WTC11 (cell line): Measurements from ENCODE around the gene DAPK3. TPM values are rescaled to one million over a fixed set of nuclear protein-coding genes. Genes with fewer than 3 reads are reported as not detected.

ENCODE experiments used
- ESRRA ChIP-seq: sonication (generic); formaldehyde crosslinking; IDR thresholded peaks from 2 replicates; pipeline ENCODE4 v1.8.1; 2022; ENCODE audit warnings: mild to moderate bottlenecking, missing genetic modification reagents, borderline replicate concordance
- FOXK1 ChIP-seq: sonication (generic); formaldehyde crosslinking; IDR thresholded peaks from 2 replicates; pipeline ENCODE4 v1.8.0; 2022; ENCODE audit warnings: mild to moderate bottlenecking, moderate library complexity, missing genetic modification reagents
- GRHL2 ChIP-seq: fragments of 250-450 bp; sonication (Bioruptor Pico); IDR thresholded peaks from 2 replicates; pipeline ENCODE4 v1.8.0; 2022; ENCODE audit warnings: mild to moderate bottlenecking, moderate library complexity; ENCODE audit not compliant: insufficient replicate concordance, severe bottlenecking
- MXD4 ChIP-seq: fragments of 250-450 bp; sonication (Bioruptor Pico); IDR thresholded peaks from 2 replicates; pipeline ENCODE4 v1.8.0; 2021; ENCODE audit warnings: mild to moderate bottlenecking, moderate library complexity, borderline replicate concordance
- NFYB ChIP-seq: sonication (generic); formaldehyde crosslinking; conservative IDR thresholded peaks from 2 replicates; pipeline ENCODE4 v1.8.0; 2022; ENCODE audit warnings: low read depth, missing genetic modification reagents
- NR1H2 ChIP-seq: sonication (generic); formaldehyde crosslinking; IDR thresholded peaks from 2 replicates; pipeline ENCODE4 v1.9.0; 2021; ENCODE audit warnings: mild to moderate bottlenecking, moderate library complexity, missing genetic modification reagents
- OVOL2 ChIP-seq: fragments of 250-450 bp; sonication (Bioruptor Pico); IDR thresholded peaks from 2 replicates; pipeline ENCODE4 v1.9.0; 2021; ENCODE audit warnings: mild to moderate bottlenecking, borderline replicate concordance
- PRRX2 ChIP-seq: fragments of 250-450 bp; sonication (Bioruptor Pico); IDR thresholded peaks from 2 replicates; pipeline ENCODE4 v1.8.0; 2021; ENCODE audit warnings: mild to moderate bottlenecking
- RELA ChIP-seq: sonication (generic); formaldehyde crosslinking; IDR thresholded peaks from 2 replicates; pipeline ENCODE4 v1.8.1; 2022; ENCODE audit warnings: missing genetic modification reagents, mild to moderate bottlenecking, borderline replicate concordance
- SMAD4 ChIP-seq: sonication (generic); formaldehyde crosslinking; IDR thresholded peaks from 2 replicates; pipeline ENCODE4 v1.8.0; 2022; ENCODE audit warnings: mild to moderate bottlenecking, missing genetic modification reagents
- SP1 ChIP-seq: sonication (generic); formaldehyde crosslinking; conservative IDR thresholded peaks from 2 replicates; pipeline ENCODE4 v1.8.1; 2022; ENCODE audit warnings: missing genetic modification reagents
- TEAD4 ChIP-seq: sonication (generic); formaldehyde crosslinking; IDR thresholded peaks from 2 replicates; pipeline ENCODE4 v1.8.0; 2022; ENCODE audit warnings: mild to moderate bottlenecking, missing genetic modification reagents
- ZNF138 ChIP-seq: sonication (generic); formaldehyde crosslinking; conservative IDR thresholded peaks from 2 replicates; pipeline ENCODE4 v1.8.1; 2022; ENCODE audit warnings: mild to moderate bottlenecking, moderate library complexity, missing genetic modification reagents
- total RNA-seq: library from RNA; stranded (reverse); gene quantifications from 3 replicates; pipeline ENCODE4 v1.2.3, GENCODE V29; 2021
- TF ChIP-seq, protein P1 (sequence below): fragments of 250-450 bp; sonication (Bioruptor Pico); IDR thresholded peaks from 2 replicates; pipeline ENCODE4 v1.8.0; 2021; ENCODE audit warnings: mild to moderate bottlenecking
- TF ChIP-seq, protein P2 (sequence below): sonication (generic); formaldehyde crosslinking; IDR thresholded peaks from 2 replicates; pipeline ENCODE4 v1.8.0; 2022; ENCODE audit warnings: mild to moderate bottlenecking, missing genetic modification reagents
- TF ChIP-seq, protein P3 (sequence below): sonication (generic); formaldehyde crosslinking; conservative IDR thresholded peaks from 2 replicates; pipeline ENCODE4 v1.8.1; 2023; ENCODE audit warnings: mild to moderate bottlenecking, low read depth, missing genetic modification reagents, moderate library complexity
- TF ChIP-seq, protein P4 (sequence below): sonication (generic); formaldehyde crosslinking; IDR thresholded peaks from 2 replicates; pipeline ENCODE4 v1.8.0; 2022; ENCODE audit warnings: mild to moderate bottlenecking, missing genetic modification reagents
- TF ChIP-seq, protein P5 (sequence below): sonication (generic); formaldehyde crosslinking; IDR thresholded peaks from 2 replicates; pipeline ENCODE4 v1.8.1; 2022; ENCODE audit warnings: mild to moderate bottlenecking, moderate library complexity, missing genetic modification reagents
- TF ChIP-seq, protein P6 (sequence below): sonication (generic); formaldehyde crosslinking; IDR thresholded peaks from 2 replicates; pipeline ENCODE4 v1.8.0; 2022; ENCODE audit warnings: mild to moderate bottlenecking, missing genetic modification reagents
- TF ChIP-seq, protein P7 (sequence below): sonication (generic); formaldehyde crosslinking; IDR thresholded peaks from 2 replicates; pipeline ENCODE4 v1.8.0; 2023; ENCODE audit warnings: mild to moderate bottlenecking, missing genetic modification reagents
- TF ChIP-seq, protein P8 (sequence below): sonication (generic); formaldehyde crosslinking; IDR thresholded peaks from 2 replicates; pipeline ENCODE4 v1.8.1; 2023; ENCODE audit warnings: mild to moderate bottlenecking, missing genetic modification reagents

Gene DAPK3
- total RNA-seq, 1 experiment from 2014 or later: 73.5 TPM

DNA sequence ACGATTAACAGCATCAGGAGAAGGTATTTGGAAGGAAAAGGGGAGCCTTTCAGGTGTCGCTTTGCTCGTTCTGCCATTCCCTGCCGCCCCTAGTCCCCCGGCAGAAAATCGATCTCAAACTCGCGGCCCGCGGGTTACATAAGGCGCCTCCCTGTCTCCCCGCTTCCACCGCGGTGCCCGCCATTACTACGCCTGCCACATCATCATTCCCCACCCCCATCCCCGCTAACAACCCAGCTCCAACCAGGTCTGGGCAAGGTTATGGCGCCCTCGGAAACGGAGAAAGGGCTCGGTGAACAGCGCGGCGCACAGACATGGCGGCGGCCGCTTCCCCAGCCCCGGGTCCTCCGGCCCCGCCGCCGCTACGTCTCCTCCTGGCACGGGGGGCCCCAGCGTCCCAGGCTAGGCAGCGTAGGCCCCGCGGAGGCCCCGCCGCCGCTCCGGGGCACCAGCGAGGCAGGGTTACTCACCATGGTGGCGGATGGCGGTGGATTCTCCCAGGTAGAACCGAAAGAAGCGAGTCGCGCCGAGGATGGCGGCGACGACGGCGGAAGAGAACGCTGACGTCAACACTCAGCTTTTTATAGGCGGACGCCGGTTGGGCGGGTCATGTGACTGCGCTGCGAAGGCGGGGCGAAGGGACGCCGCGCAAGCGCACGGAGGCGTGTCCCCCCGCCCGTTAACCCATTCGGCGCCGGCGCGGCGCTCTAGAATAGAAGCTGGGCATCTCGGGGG, 14.2 kb upstream of the DAPK3 start, which contains the start of gene EEF2 (continued):
- TF ChIP-seq MXD4 (CRISPR knock-in tag): no peak
- TF ChIP-seq SMAD4 (CRISPR knock-in tag): no peak
- TF ChIP-seq ZNF138: no peak
- TF ChIP-seq OVOL2 (CRISPR knock-in tag): no peak
- TF ChIP-seq, protein P1, sequence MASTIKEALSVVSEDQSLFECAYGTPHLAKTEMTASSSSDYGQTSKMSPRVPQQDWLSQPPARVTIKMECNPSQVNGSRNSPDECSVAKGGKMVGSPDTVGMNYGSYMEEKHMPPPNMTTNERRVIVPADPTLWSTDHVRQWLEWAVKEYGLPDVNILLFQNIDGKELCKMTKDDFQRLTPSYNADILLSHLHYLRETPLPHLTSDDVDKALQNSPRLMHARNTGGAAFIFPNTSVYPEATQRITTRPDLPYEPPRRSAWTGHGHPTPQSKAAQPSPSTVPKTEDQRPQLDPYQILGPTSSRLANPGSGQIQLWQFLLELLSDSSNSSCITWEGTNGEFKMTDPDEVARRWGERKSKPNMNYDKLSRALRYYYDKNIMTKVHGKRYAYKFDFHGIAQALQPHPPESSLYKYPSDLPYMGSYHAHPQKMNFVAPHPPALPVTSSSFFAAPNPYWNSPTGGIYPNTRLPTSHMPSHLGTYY (CRISPR knock-in tag): 0 out of 2 replicates have a peak, but pooled peaks have one; percentile 74
- peak; percentile 93 for TF ChIP-seq SP1 (CRISPR knock-in tag)
- peak; percentile 76 for TF ChIP-seq FOXK1
- TF ChIP-seq TEAD4: no peak
- TF ChIP-seq, protein P2, sequence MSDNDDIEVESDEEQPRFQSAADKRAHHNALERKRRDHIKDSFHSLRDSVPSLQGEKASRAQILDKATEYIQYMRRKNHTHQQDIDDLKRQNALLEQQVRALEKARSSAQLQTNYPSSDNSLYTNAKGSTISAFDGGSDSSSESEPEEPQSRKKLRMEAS (CRISPR knock-in tag): peak; percentile 94
- no peak for TF ChIP-seq RELA (CRISPR knock-in tag)
- TF ChIP-seq ESRRA (CRISPR knock-in tag): no peak
- peak; percentile 69; the same call in 1 of the 2 replicates for TF ChIP-seq PRRX2
- TF ChIP-seq, protein P3, sequence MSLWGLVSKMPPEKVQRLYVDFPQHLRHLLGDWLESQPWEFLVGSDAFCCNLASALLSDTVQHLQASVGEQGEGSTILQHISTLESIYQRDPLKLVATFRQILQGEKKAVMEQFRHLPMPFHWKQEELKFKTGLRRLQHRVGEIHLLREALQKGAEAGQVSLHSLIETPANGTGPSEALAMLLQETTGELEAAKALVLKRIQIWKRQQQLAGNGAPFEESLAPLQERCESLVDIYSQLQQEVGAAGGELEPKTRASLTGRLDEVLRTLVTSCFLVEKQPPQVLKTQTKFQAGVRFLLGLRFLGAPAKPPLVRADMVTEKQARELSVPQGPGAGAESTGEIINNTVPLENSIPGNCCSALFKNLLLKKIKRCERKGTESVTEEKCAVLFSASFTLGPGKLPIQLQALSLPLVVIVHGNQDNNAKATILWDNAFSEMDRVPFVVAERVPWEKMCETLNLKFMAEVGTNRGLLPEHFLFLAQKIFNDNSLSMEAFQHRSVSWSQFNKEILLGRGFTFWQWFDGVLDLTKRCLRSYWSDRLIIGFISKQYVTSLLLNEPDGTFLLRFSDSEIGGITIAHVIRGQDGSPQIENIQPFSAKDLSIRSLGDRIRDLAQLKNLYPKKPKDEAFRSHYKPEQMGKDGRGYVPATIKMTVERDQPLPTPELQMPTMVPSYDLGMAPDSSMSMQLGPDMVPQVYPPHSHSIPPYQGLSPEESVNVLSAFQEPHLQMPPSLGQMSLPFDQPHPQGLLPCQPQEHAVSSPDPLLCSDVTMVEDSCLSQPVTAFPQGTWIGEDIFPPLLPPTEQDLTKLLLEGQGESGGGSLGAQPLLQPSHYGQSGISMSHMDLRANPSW (CRISPR knock-in tag): no peak
- TF ChIP-seq, protein P4, sequence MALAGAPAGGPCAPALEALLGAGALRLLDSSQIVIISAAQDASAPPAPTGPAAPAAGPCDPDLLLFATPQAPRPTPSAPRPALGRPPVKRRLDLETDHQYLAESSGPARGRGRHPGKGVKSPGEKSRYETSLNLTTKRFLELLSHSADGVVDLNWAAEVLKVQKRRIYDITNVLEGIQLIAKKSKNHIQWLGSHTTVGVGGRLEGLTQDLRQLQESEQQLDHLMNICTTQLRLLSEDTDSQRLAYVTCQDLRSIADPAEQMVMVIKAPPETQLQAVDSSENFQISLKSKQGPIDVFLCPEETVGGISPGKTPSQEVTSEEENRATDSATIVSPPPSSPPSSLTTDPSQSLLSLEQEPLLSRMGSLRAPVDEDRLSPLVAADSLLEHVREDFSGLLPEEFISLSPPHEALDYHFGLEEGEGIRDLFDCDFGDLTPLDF (CRISPR knock-in tag): no peak
- TF ChIP-seq, protein P5, sequence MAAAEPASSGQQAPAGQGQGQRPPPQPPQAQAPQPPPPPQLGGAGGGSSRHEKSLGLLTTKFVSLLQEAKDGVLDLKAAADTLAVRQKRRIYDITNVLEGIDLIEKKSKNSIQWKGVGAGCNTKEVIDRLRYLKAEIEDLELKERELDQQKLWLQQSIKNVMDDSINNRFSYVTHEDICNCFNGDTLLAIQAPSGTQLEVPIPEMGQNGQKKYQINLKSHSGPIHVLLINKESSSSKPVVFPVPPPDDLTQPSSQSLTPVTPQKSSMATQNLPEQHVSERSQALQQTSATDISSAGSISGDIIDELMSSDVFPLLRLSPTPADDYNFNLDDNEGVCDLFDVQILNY (CRISPR knock-in tag): peak; percentile 74; the same call in 1 of the 2 replicates
- TF ChIP-seq GRHL2 (CRISPR knock-in tag): no peak
- TF ChIP-seq, protein P6, sequence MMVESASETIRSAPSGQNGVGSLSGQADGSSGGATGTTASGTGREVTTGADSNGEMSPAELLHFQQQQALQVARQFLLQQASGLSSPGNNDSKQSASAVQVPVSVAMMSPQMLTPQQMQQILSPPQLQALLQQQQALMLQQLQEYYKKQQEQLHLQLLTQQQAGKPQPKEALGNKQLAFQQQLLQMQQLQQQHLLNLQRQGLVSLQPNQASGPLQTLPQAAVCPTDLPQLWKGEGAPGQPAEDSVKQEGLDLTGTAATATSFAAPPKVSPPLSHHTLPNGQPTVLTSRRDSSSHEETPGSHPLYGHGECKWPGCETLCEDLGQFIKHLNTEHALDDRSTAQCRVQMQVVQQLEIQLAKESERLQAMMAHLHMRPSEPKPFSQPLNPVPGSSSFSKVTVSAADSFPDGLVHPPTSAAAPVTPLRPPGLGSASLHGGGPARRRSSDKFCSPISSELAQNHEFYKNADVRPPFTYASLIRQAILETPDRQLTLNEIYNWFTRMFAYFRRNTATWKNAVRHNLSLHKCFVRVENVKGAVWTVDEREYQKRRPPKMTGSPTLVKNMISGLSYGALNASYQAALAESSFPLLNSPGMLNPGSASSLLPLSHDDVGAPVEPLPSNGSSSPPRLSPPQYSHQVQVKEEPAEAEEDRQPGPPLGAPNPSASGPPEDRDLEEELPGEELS (CRISPR knock-in tag): peak; percentile 84; the same call in 1 of the 2 replicates
- TF ChIP-seq NFYB (CRISPR knock-in tag): peak; percentile 18; the same call in 1 of the 2 replicates
- TF ChIP-seq, protein P7, sequence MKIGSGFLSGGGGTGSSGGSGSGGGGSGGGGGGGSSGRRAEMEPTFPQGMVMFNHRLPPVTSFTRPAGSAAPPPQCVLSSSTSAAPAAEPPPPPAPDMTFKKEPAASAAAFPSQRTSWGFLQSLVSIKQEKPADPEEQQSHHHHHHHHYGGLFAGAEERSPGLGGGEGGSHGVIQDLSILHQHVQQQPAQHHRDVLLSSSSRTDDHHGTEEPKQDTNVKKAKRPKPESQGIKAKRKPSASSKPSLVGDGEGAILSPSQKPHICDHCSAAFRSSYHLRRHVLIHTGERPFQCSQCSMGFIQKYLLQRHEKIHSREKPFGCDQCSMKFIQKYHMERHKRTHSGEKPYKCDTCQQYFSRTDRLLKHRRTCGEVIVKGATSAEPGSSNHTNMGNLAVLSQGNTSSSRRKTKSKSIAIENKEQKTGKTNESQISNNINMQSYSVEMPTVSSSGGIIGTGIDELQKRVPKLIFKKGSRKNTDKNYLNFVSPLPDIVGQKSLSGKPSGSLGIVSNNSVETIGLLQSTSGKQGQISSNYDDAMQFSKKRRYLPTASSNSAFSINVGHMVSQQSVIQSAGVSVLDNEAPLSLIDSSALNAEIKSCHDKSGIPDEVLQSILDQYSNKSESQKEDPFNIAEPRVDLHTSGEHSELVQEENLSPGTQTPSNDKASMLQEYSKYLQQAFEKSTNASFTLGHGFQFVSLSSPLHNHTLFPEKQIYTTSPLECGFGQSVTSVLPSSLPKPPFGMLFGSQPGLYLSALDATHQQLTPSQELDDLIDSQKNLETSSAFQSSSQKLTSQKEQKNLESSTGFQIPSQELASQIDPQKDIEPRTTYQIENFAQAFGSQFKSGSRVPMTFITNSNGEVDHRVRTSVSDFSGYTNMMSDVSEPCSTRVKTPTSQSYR (CRISPR knock-in tag): no peak
- TF ChIP-seq, protein P8, sequence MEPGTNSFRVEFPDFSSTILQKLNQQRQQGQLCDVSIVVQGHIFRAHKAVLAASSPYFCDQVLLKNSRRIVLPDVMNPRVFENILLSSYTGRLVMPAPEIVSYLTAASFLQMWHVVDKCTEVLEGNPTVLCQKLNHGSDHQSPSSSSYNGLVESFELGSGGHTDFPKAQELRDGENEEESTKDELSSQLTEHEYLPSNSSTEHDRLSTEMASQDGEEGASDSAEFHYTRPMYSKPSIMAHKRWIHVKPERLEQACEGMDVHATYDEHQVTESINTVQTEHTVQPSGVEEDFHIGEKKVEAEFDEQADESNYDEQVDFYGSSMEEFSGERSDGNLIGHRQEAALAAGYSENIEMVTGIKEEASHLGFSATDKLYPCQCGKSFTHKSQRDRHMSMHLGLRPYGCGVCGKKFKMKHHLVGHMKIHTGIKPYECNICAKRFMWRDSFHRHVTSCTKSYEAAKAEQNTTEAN (CRISPR knock-in tag): peak; percentile 94
- no peak; the same call in 1 of the 2 replicates for TF ChIP-seq NR1H2 (CRISPR knock-in tag)
